ENCODE data around the gene TGFB1I1.
"Not testable (repeated sequence)": the region's sequence is repeated elsewhere in the genome, so short reads cannot be mapped to it uniquely, and the experiment has no call there.

Gene TGFB1I1

GRCh38 chr16:31483081-31483480, 11.1 kb downstream of the TGFB1I1 start, which contains the start of gene SLC5A2:
Gene SLC5A2 (plus strand): TSS chr16:31483123. CDS start chr16:31483137, 14 bp downstream.
- FAIRE-seq, result no peak
- no peak for DNase-seq (ENCODE audit: insufficient read length, low spot score)
- TF ChIP-seq POLR2AphosphoS5 (IDR thresholded peaks at IDR 0.05; ENCODE audit: low read depth, low read length), result no peak
- no peak for TF ChIP-seq TAF1 (IDR thresholded peaks at IDR 0.05; ENCODE audit: low read depth, low read length)
- TF ChIP-seq POU2F2 (IDR thresholded peaks at IDR 0.05; ENCODE audit: low read depth, low read length), result no peak
- TF ChIP-seq POLR2A (IDR thresholded peaks at IDR 0.05; ENCODE audit: low read depth, low read length), result no peak
- no peak for TF ChIP-seq SPI1 (IDR thresholded peaks at IDR 0.05; ENCODE audit: low read depth, low read length)
- TF ChIP-seq PAX5 (IDR thresholded peaks at IDR 0.05; ENCODE audit: insufficient read depth, low read length, severe bottlenecking), result no peak

- not testable (repeated sequence) for FAIRE-seq; DNase-seq (ENCODE audit: insufficient read length, low spot score)
These were observed 12.1 kb downstream of the TGFB1I1 start for GRCh38 chr16:31484048-31484447.

- FAIRE-seq (no peak), DNase-seq (ENCODE audit: insufficient read length, low spot score) (no peak)
- TF ChIP-seq PAX5 (IDR thresholded peaks at IDR 0.05; ENCODE audit: insufficient read depth, low read length, severe bottlenecking) (no peak), POLR2A (IDR thresholded peaks at IDR 0.05; ENCODE audit: low read depth, low read length) (no peak), SPI1 (IDR thresholded peaks at IDR 0.05; ENCODE audit: low read depth, low read length) (no peak), POLR2AphosphoS5 (IDR thresholded peaks at IDR 0.05; ENCODE audit: low read depth, low read length) (no peak), TAF1 (IDR thresholded peaks at IDR 0.05; ENCODE audit: low read depth, low read length) (no peak), POU2F2 (IDR thresholded peaks at IDR 0.05; ENCODE audit: low read depth, low read length) (no peak)
These were observed 12.7 kb downstream of the TGFB1I1 start for GRCh38 chr16:31484491-31485171.

- DNase-seq (ENCODE audit: insufficient read length, low spot score), result no peak
- no peak for FAIRE-seq
- TF ChIP-seq TAF1 (IDR thresholded peaks at IDR 0.05; ENCODE audit: low read depth, low read length), result no peak
- no peak for TF ChIP-seq POLR2A (IDR thresholded peaks at IDR 0.05; ENCODE audit: low read depth, low read length)
- no peak for TF ChIP-seq PAX5 (IDR thresholded peaks at IDR 0.05; ENCODE audit: insufficient read depth, low read length, severe bottlenecking)
- no peak for TF ChIP-seq SPI1 (IDR thresholded peaks at IDR 0.05; ENCODE audit: low read depth, low read length)
- no peak for TF ChIP-seq POU2F2 (IDR thresholded peaks at IDR 0.05; ENCODE audit: low read depth, low read length)
- no peak for TF ChIP-seq POLR2AphosphoS5 (IDR thresholded peaks at IDR 0.05; ENCODE audit: low read depth, low read length)
These were observed 13.6 kb downstream of the TGFB1I1 start for GRCh38 chr16:31485571-31485970.

- TF ChIP-seq PAX5 (IDR thresholded peaks at IDR 0.05; ENCODE audit: insufficient read depth, low read length, severe bottlenecking), result no peak
- no peak for TF ChIP-seq POLR2A (IDR thresholded peaks at IDR 0.05; ENCODE audit: low read depth, low read length)
- no peak for TF ChIP-seq POU2F2 (IDR thresholded peaks at IDR 0.05; ENCODE audit: low read depth, low read length)
- TF ChIP-seq TAF1 (IDR thresholded peaks at IDR 0.05; ENCODE audit: low read depth, low read length), result no peak
- TF ChIP-seq POLR2AphosphoS5 (IDR thresholded peaks at IDR 0.05; ENCODE audit: low read depth, low read length), result no peak
- FAIRE-seq (no peak), DNase-seq (ENCODE audit: insufficient read length, low spot score) (no peak)
These were observed 14.1 kb downstream of the TGFB1I1 start for GRCh38 chr16:31486045-31486444.

- DNase-seq (ENCODE audit: insufficient read length, low spot score), result no peak
- no peak for FAIRE-seq
- TF ChIP-seq POU2F2 (IDR thresholded peaks at IDR 0.05; ENCODE audit: low read depth, low read length), result no peak
- TF ChIP-seq POLR2AphosphoS5 (IDR thresholded peaks at IDR 0.05; ENCODE audit: low read depth, low read length), result no peak
- no peak for TF ChIP-seq POLR2A (IDR thresholded peaks at IDR 0.05; ENCODE audit: low read depth, low read length)
- no peak for TF ChIP-seq PAX5 (IDR thresholded peaks at IDR 0.05; ENCODE audit: insufficient read depth, low read length, severe bottlenecking)
- no peak for TF ChIP-seq TAF1 (IDR thresholded peaks at IDR 0.05; ENCODE audit: low read depth, low read length)
- no peak for TF ChIP-seq SPI1 (IDR thresholded peaks at IDR 0.05; ENCODE audit: low read depth, low read length)
These were observed 15.2 kb downstream of the TGFB1I1 start for GRCh38 chr16:31487071-31487719.

GRCh38 chr16:31487720-31488467, 15.9 kb downstream of the TGFB1I1 start:
- no peak for TF ChIP-seq POLR2A (IDR thresholded peaks at IDR 0.05; ENCODE audit: low read depth, low read length)
- TF ChIP-seq POU2F2 (IDR thresholded peaks at IDR 0.05; ENCODE audit: low read depth, low read length), result no peak
- no peak for TF ChIP-seq POLR2AphosphoS5 (IDR thresholded peaks at IDR 0.05; ENCODE audit: low read depth, low read length)
- no peak for TF ChIP-seq PAX5 (IDR thresholded peaks at IDR 0.05; ENCODE audit: insufficient read depth, low read length, severe bottlenecking)
- no peak for TF ChIP-seq TAF1 (IDR thresholded peaks at IDR 0.05; ENCODE audit: low read depth, low read length)
- TF ChIP-seq SPI1 (IDR thresholded peaks at IDR 0.05; ENCODE audit: low read depth, low read length), result no peak
- peak; percentile 89 for FAIRE-seq
- DNase-seq (ENCODE audit: insufficient read length, low spot score), result peak; percentile 93

GRCh38 chr16:31488468-31489297, 16.7 kb downstream of the TGFB1I1 start:
- FAIRE-seq (peak; percentile 31), DNase-seq (ENCODE audit: insufficient read length, low spot score) (no peak)
- TF ChIP-seq SPI1 (IDR thresholded peaks at IDR 0.05; ENCODE audit: low read depth, low read length), result no peak
- no peak for TF ChIP-seq POLR2AphosphoS5 (IDR thresholded peaks at IDR 0.05; ENCODE audit: low read depth, low read length)
- no peak for TF ChIP-seq PAX5 (IDR thresholded peaks at IDR 0.05; ENCODE audit: insufficient read depth, low read length, severe bottlenecking)
- no peak for TF ChIP-seq POLR2A (IDR thresholded peaks at IDR 0.05; ENCODE audit: low read depth, low read length)
- TF ChIP-seq TAF1 (IDR thresholded peaks at IDR 0.05; ENCODE audit: low read depth, low read length), result no peak
- no peak for TF ChIP-seq POU2F2 (IDR thresholded peaks at IDR 0.05; ENCODE audit: low read depth, low read length)

- FAIRE-seq (no peak), DNase-seq (ENCODE audit: insufficient read length, low spot score) (no peak)
- TF ChIP-seq SPI1 (IDR thresholded peaks at IDR 0.05; ENCODE audit: low read depth, low read length), result no peak
- TF ChIP-seq POLR2A (IDR thresholded peaks at IDR 0.05; ENCODE audit: low read depth, low read length), result no peak
- no peak for TF ChIP-seq POLR2AphosphoS5 (IDR thresholded peaks at IDR 0.05; ENCODE audit: low read depth, low read length)
- no peak for TF ChIP-seq PAX5 (IDR thresholded peaks at IDR 0.05; ENCODE audit: insufficient read depth, low read length, severe bottlenecking)
- TF ChIP-seq POU2F2 (IDR thresholded peaks at IDR 0.05; ENCODE audit: low read depth, low read length), result no peak
- no peak for TF ChIP-seq TAF1 (IDR thresholded peaks at IDR 0.05; ENCODE audit: low read depth, low read length)
These were observed 17.3 kb downstream of the TGFB1I1 start for GRCh38 chr16:31489298-31489564.

Measured in GM12891 (cell line).